MM.1S (cell line): Measurements from ENCODE around the gene GRIK4.

Source experiments
- DNase-seq: peaks from one replicate; pipeline ENCODE4 v3.0.0-alpha.2; 2015
- H2AFZ ChIP-seq: fragments of 300-600 bp; sonication (generic); 2 replicates; pipeline ENCODE4 v1.6.0; 2016; ENCODE audit warnings: antibody characterized with exemption, low read length
- H3F3A ChIP-seq: fragments of 300-600 bp; sonication (generic); 2 replicates; pipeline ENCODE4 v1.6.1; 2016; ENCODE audit warnings: mild to moderate bottlenecking, antibody characterized with exemption, low read length, moderate library complexity, mixed read lengths; ENCODE audit not compliant: insufficient read depth
- H3K27ac ChIP-seq: fragments of 300-600 bp; sonication (generic); 2 replicates; pipeline ENCODE4 v1.5.1; 2016; ENCODE audit warnings: mild to moderate bottlenecking, low read length
- H3K27me3 ChIP-seq: fragments of 300-600 bp; sonication (generic); replicated peaks from 2 replicates; pipeline ENCODE4 v1.6.0; 2016; ENCODE audit warnings: low read length; ENCODE audit not compliant: insufficient read depth
- H3K36me3 ChIP-seq: fragments of 300-600 bp; sonication (generic); replicated peaks from 2 replicates; pipeline ENCODE4 v1.6.1; 2016; ENCODE audit warnings: mild to moderate bottlenecking, low read length, mixed read lengths; ENCODE audit not compliant: insufficient read depth
- H3K4me1 ChIP-seq: fragments of 300-600 bp; sonication (generic); 2 replicates; pipeline ENCODE4 v1.6.1; 2016; ENCODE audit warnings: low read length, mixed read lengths
- H3K4me2 ChIP-seq: fragments of 300-600 bp; sonication (generic); 2 replicates; pipeline ENCODE4 v1.6.0; 2016; ENCODE audit warnings: low read depth, low read length
- H3K4me3 ChIP-seq: fragments of 300-600 bp; sonication (generic); 2 replicates; pipeline ENCODE4 v1.5.1; 2016; ENCODE audit warnings: low read length, mixed read lengths
- H3K79me2 ChIP-seq: fragments of 300-600 bp; sonication (generic); 2 replicates; pipeline ENCODE4 v1.6.1; 2016; ENCODE audit warnings: mixed run types, low read length, mixed read lengths
- H3K9ac ChIP-seq: fragments of 300-600 bp; sonication (generic); 2 replicates; pipeline ENCODE4 v1.6.1; 2016; ENCODE audit warnings: low read length, mixed read lengths
- H3K9me2 ChIP-seq: fragments of 300-600 bp; sonication (generic); replicated peaks from 2 replicates; pipeline ENCODE4 v1.6.1; 2016; ENCODE audit warnings: mild to moderate bottlenecking, low read length, mixed read lengths; ENCODE audit not compliant: insufficient read depth
- H3K9me3 ChIP-seq: fragments of 300-600 bp; sonication (generic); replicated peaks from 2 replicates; pipeline ENCODE4 v1.6.1; 2016; ENCODE audit warnings: mild to moderate bottlenecking, low read length, mixed read lengths; ENCODE audit not compliant: insufficient read depth
- H4K20me1 ChIP-seq: fragments of 300-600 bp; sonication (generic); 2 replicates; pipeline ENCODE4 v1.6.1; 2016; ENCODE audit warnings: mild to moderate bottlenecking, low read length, moderate library complexity, mixed read lengths; ENCODE audit not compliant: insufficient read depth
- EZH2 ChIP-seq: fragments of 300-600 bp; sonication (generic); optimal IDR thresholded peaks from 2 replicates; pipeline ENCODE3; 2017; ENCODE audit warnings: low read depth, mild to moderate bottlenecking, antibody characterized with exemption, low read length, mixed read lengths
- EZH2phosphoT487 ChIP-seq: fragments of 300-600 bp; sonication (generic); IDR thresholded peaks from 2 replicates; pipeline ENCODE4 v1.6.1; 2018; ENCODE audit warnings: antibody characterized with exemption, low read length
- TF ChIP-seq, protein P1 (sequence below): fragments of 300-600 bp; sonication (generic); IDR thresholded peaks from 2 replicates; pipeline ENCODE4 v1.5.1; 2016; ENCODE audit warnings: antibody characterized with exemption, low read length, mixed read lengths

GRIK4 gene

DNA sequence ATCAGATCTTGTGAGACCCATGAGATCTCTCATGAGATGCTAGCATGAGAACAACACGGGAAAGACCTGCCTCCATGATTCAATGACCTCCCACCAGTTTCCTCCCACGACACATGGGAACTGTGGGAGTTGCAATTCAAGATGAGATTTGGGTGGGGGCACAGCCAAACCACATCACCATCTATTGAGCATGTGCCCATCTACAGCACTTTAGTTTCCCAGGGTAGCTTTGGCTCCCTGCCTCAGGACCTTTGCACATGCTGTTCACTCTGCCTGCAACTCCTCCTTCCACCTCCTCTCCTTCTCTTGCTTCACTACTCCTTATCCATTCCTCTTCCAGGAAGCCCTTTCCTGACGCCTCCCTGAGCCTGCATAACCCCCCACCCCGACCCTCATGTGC lies 17.2 kb downstream of the GRIK4 start:
- no peaks in the 10 kb centered on the region for H3K4me1 ChIP-seq
- no peaks in the 10 kb centered on the region for H3K79me2 ChIP-seq
- no peak for DNase-seq
- no peaks in the 10 kb centered on the region for H3K27me3 ChIP-seq
- no peaks in the 10 kb centered on the region for H3K9me3 ChIP-seq
- H4K20me1 ChIP-seq = no peaks in the 10 kb centered on the region
- TF ChIP-seq, protein P1, sequence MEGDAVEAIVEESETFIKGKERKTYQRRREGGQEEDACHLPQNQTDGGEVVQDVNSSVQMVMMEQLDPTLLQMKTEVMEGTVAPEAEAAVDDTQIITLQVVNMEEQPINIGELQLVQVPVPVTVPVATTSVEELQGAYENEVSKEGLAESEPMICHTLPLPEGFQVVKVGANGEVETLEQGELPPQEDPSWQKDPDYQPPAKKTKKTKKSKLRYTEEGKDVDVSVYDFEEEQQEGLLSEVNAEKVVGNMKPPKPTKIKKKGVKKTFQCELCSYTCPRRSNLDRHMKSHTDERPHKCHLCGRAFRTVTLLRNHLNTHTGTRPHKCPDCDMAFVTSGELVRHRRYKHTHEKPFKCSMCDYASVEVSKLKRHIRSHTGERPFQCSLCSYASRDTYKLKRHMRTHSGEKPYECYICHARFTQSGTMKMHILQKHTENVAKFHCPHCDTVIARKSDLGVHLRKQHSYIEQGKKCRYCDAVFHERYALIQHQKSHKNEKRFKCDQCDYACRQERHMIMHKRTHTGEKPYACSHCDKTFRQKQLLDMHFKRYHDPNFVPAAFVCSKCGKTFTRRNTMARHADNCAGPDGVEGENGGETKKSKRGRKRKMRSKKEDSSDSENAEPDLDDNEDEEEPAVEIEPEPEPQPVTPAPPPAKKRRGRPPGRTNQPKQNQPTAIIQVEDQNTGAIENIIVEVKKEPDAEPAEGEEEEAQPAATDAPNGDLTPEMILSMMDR = no peak
- TF ChIP-seq EZH2 (no peak), EZH2phosphoT487 (no peak)
- H3K4me3 ChIP-seq = no peak overlapping the region
- H3K9me2 ChIP-seq = no peaks in the 10 kb centered on the region
- H3K4me2 ChIP-seq = no peak overlapping the region
- H3K27ac ChIP-seq = no peak overlapping the region
- H3K9ac ChIP-seq = no peak overlapping the region
- H2AFZ ChIP-seq = no peak overlapping the region
- H3K36me3 ChIP-seq = no peaks in the 10 kb centered on the region
- no peaks in the 10 kb centered on the region for H3F3A ChIP-seq

DNA sequence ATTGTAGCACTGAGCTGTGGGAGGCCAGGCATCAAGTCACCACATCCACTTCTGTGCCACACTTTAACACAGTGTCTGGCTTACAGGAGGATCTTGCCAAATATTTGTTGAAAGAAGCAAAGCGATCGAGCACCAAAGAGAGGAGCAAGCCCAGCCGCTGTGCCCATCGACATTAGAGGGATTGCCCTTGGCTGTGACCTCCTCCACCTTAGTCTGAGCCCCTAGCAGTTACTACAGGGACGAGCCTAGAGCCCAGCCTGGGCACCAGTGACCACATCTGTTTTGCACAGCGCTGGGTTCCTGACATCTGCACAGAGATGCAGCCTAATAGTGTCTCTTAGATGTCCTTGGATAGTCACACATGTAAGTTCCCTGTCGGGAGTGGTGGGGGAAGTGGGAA lies 17.7 kb downstream of the GRIK4 start:
- Histone ChIP-seq H3K27ac (no peak overlapping the region), H3K9me2 (no peaks in the 10 kb centered on the region), H2AFZ (no peak overlapping the region), H3K4me1 (no peaks in the 10 kb centered on the region), H3K9ac (no peak overlapping the region), H3K36me3 (no peaks in the 10 kb centered on the region), H3K4me2 (no peak overlapping the region), H3K27me3 (no peaks in the 10 kb centered on the region), H3K79me2 (no peaks in the 10 kb centered on the region), H3K9me3 (no peaks in the 10 kb centered on the region), H3K4me3 (no peak overlapping the region), H4K20me1 (no peaks in the 10 kb centered on the region), H3F3A (no peaks in the 10 kb centered on the region)
- TF ChIP-seq, protein P1 = no peak
- TF ChIP-seq EZH2 = no peak
- TF ChIP-seq EZH2phosphoT487 = no peak
- DNase-seq = no peak

DNA sequence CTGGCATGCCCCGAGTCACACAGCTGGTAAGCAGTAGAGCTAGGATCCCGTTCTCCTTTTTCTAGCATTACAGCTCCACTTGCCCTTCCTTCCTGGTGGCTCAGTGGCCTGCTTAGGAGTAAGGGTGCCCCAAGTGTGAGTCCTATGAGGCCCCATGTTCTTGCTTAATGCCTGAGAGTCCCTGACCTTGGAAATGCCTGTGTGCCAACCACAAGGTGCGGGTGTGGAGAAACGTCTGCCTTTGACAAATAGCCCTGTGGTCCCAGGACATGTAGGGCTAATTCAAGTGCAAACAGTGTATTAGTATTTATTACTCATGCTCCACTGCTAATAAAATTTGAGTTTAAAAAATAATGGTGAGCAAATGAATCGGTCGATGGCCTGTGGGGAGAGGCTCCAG lies 18.4 kb downstream of the GRIK4 start:
- H4K20me1 ChIP-seq = no peaks in the 10 kb centered on the region
- H3K4me2 ChIP-seq = no peak overlapping the region
- H3K4me3 ChIP-seq = no peak overlapping the region
- H3K27me3 ChIP-seq = no peaks in the 10 kb centered on the region
- no peak overlapping the region for H2AFZ ChIP-seq
- H3K36me3 ChIP-seq = no peaks in the 10 kb centered on the region
- no peak overlapping the region for H3K27ac ChIP-seq
- no peaks in the 10 kb centered on the region for H3K79me2 ChIP-seq
- H3K4me1 ChIP-seq = no peaks in the 10 kb centered on the region
- no peaks in the 10 kb centered on the region for H3F3A ChIP-seq
- H3K9me3 ChIP-seq = no peaks in the 10 kb centered on the region
- TF ChIP-seq, protein P1 = no peak
- TF ChIP-seq EZH2 (no peak), EZH2phosphoT487 (no peak)
- H3K9me2 ChIP-seq = no peaks in the 10 kb centered on the region
- DNase-seq = no peak
- no peak overlapping the region for H3K9ac ChIP-seq
